ENCODE results near the gene SNX30.

DNA sequence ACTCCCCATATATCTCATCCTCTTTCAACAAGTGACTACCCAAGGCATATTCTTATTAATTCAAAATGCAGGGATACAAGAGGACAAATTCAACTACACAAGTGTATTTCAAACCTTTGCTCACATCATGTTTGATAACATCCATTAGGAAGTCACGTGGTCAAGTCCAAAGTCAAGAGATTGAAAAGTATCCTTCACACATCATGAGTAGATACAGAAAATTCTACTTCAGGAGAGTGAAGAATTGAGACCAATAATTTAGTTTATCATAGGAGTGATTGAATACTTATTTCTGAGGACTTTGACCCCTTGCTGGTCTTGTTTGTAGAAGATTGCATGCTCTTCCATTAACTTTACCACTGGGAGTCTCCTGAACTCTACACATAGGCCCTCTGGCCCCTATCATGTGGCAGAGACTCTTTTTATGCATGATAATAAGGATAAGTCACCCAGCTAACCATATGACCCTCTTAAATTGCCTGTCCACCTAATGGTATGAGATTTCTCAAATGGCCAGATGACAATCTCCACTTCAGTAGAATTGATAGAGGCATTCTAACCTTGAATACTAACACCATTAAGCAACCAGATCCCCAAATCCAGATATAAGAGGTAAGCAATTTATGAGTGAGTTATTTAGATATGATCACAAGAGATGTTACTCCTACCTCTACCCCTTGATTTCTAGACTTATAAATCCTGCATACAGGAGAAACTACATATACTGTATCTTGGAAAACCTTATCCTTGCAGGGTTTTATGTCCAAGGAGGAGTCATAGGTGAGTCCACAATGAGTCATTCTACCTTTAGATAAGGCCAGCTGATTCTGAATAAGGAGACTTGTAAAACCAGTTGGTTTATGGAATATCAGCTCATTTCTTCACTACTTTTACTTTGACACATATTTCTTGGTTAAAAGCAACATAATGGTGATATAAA lies 166.8 kb downstream of the SNX30 start:
- TF ChIP-seq LEF1 (IDR thresholded peaks at IDR 0.05; ENCODE audit: borderline replicate concordance) (no peak), CTBP1 (IDR thresholded peaks at IDR 0.05; ENCODE audit: borderline replicate concordance) (no peak), FOXA1 (IDR thresholded peaks at IDR 0.05) (no peak), SUZ12 (IDR thresholded peaks at IDR 0.05) (no peak), FOXK2 (IDR thresholded peaks at IDR 0.05) (no peak), FOXM1 (IDR thresholded peaks at IDR 0.05; ENCODE audit: borderline replicate concordance) (no peak), BHLHE40 (IDR thresholded peaks at IDR 0.05; ENCODE audit: borderline replicate concordance) (no peak), ELF4 (IDR thresholded peaks at IDR 0.05) (no peak), SP1 (IDR thresholded peaks at IDR 0.05) (no peak), TARDBP (IDR thresholded peaks at IDR 0.05) (no peak), ARNT (IDR thresholded peaks at IDR 0.05) (no peak), L3MBTL2 (conservative IDR thresholded peaks at IDR 0.05) (no peak)
- TF ChIP-seq, protein P1, sequence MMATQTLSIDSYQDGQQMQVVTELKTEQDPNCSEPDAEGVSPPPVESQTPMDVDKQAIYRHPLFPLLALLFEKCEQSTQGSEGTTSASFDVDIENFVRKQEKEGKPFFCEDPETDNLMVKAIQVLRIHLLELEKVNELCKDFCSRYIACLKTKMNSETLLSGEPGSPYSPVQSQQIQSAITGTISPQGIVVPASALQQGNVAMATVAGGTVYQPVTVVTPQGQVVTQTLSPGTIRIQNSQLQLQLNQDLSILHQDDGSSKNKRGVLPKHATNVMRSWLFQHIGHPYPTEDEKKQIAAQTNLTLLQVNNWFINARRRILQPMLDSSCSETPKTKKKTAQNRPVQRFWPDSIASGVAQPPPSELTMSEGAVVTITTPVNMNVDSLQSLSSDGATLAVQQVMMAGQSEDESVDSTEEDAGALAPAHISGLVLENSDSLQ (IDR thresholded peaks at IDR 0.05) = no peak

Measured in HEK293T (cell line).